Measurements from ENCODE around the gene PSMB4.

GRCh38 chr1:151443846-151444782 is 44.7 kb downstream of the PSMB4 start:
- TF ChIP-seq CTCF (IDR thresholded peaks at IDR 0.05) (peak; percentile 69 to 78 (median 73)), POLR2A (IDR thresholded peaks at IDR 0.05) (no peak)

Measured in right lobe of liver (tissue), 4 donors.